Stimulated activated CD4-positive, alpha-beta T cell treated with anti-CD3 and anti-CD28 coated beads, Interleukin-1b, Interleukin-23, amount 100 ng/mL, for 24 hours (primary cell): Measurements from ENCODE around the gene GNA14.
"Not testable (repeated sequence)": the region's sequence is repeated elsewhere in the genome, so short reads cannot be mapped to it uniquely, and the experiment has no call there.

Experiments used
- DNase-seq, 4 experiments: peaks; one replicate each; pipeline ENCODE4 v3.0.0-alpha.2; 2020; ENCODE audit warnings: low read depth in 4 of 4, low spot score in 1 of 4

The GNA14 gene

DNA sequence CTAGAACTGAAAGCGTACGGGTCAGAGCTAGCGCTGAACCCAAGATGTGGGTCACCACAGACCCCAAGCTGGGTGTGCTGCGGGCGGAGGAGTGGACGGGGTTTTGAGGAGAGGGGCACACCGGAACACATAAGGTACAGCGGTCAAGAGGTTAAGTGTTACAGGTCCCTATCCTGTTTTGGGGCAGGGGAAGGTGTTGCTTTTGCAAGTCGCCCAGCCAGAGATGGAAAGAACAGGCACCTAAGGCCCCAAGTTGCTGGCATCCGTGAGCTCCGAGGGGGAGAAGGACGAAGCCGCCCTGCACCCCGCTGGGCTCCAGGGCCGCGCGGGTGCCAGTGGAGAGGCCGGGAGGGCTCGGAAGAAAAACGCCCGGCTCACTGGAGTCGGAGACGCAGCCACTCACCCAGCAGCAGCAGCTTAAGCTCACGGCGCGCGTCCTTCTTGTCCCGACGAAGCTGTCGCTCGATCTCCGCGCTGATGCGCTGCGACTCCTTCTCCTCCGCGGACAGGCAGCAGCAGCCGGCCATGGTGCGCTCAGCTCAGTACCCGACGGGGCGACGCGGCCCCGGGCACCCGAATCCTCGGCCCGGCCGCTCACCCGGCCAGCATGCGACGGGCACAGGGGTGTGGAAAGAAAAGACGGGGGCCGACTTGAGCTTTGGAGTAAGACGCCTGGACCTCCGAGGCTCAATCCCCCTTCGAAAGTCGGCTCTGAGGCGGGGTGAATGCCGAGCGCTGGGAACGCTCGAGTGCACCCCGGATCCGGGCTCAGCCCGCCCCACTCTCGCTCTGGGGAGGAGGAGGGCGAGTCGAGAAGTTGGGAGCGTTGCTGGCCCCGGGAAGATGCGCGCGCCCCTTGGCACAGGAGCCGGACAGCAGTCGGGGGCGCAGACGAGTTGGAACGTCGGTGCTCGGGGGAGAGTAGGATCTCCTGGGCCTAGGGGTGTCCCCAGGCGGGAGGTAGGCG, 572 bp downstream of the GNA14 start:
- no peak for DNase-seq

DNA sequence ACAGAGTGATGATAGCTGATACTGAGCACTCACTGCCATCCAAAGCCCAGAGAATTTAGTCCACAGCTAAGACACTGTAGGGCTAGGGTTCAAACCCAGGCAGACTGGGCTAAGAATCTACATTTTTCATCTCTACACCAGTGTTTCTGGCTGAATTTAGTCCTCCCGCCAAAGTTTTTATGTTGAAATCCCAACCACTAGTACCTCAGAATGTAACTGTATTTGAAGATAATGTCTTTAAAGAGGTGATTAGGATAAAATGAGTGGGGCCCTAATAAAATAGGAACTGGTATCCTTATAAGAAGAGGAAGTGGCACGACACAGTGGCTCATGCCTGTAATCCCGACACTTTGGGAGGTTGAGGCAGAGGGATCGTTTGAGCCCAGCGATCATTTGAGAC, 4.3 kb downstream of the GNA14 start:
- DNase-seq, result no peak

DNA sequence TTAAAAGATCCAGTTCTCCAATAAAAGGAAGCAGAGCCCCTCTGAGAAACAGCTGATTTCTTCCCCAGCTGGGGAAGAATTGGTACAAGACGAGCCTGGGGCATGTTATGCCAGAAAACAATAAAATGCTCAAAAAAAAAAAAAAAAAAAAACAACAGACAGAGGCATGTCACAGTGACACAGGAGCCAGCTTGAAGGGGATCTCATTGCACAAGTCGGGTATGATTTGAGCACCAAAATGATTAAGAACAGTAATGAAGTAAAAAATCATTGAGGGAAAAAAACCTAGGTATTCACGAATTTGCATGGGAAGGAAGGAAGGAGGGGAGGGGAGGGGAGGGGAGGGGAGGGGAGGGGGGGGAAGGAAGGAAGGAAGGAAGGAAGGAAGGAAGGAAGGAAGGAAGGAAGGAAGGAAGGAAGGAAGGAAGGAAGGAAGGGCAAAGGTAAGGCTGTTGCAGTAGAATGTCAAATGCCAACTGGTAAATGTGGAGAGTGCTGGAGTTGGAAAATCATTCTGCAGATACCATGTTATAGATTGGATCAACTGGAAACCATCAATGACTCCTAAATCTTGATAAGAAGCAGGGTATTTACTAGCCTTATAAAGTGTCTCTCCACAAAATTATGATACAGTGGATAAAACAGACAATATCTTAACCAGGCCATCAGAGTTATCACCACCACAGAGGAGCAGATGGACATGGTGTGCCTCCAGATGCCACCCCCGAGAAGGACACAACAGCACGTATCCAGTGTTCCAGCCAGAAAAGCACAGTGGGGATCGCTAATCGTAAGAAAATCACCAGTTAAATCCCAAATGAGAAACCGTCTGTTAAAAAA, 7.2 kb downstream of the GNA14 start:
- no peak for DNase-seq

DNA sequence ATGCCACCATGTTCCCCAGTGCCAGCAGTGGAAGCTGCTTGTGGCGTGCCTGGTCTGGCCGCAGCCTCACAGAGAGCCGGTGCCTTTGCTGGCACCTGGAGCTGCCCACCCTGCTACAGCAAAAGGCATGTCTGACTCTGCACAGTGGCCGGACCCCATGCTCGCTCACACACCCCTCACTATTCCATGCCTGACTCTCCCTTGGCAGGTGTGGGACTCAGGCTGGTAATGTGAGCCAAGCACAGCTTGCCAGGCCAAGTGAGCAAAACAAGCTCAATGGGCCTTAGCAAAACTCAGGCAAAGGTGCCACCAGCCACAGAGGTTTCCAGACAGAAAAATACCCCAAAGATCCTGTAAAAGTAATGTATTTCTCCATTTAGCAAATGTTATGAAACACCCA, 15.5 kb downstream of the GNA14 start:
- no peak for DNase-seq

DNA sequence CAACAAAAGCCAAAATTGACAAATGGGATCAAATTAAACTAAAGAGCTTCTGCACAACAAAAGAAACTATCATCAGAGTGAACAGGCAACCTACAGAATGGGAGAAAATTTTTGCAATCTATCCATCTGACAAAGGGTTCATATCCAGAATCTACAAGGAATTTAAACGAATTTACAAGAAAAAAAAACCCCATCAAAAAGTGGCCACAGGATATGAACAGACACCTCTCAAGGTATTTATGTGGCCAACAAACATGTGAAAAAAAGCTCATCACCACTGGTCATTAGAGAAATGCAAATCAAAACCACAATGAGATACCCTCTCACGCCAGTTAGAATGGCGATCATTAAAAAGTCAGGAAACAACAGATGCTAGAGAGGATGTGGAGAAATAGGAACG, 19.3 kb downstream of the GNA14 start:
- not testable (repeated sequence) for DNase-seq

DNA sequence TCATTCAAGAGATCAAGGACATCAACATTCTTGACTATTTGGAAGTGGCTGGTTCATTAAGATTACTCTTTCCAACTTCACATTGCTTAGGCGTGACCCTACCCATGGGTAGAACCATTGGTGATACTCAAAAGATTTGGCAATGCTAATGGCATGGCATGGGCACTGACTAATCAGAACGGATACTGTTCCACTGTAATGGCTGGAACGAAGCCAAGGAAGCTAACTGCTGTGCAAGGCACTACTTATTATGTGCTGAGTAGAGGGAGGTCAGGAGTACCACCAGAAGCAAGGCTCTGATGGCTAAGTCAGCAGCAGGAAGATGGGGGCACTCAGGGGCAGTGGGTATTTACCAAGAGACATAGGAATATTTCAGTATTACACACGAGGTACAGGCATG, 31.9 kb downstream of the GNA14 start:
- no peak for DNase-seq

DNA sequence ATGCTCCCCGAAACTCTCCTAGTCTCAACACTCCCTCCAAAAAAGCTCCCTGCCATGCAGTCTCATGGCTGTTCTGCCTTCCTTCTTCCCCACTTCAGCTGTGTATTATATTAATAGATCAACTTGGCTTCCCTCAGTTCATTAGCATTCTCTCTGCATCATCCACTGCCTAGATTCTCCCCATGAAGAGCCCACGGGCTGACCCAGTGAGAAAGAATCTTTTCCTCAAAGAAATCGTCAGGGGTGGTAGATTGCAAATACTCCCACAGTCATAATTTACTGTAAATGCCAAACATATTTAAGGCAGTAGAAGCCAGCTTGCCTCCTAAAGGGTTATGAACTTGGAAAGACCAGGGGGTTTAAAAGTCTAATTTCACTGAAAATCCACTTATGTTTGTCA, 33.5 kb downstream of the GNA14 start:
- DNase-seq, result no peak

DNA sequence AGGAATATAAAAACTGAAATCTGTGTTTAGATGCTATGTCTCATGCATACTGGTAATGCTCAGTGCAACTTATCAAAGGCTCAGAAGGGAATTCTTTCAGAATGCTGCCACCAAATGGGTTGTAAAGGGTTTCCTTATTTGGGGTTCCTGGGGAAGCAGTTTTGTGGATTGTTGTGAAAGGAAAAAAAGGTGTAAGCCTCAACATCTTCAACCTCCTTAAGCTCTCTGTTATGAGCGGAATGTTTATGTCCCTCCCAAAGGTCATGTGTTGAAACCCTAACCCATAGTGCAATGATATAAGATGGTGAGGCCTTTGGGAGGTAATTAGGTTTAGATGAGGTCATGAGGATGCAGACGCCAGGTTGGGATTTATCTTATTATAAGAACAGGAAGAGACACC, 41.6 kb downstream of the GNA14 start:
- DNase-seq, result no peak

DNA sequence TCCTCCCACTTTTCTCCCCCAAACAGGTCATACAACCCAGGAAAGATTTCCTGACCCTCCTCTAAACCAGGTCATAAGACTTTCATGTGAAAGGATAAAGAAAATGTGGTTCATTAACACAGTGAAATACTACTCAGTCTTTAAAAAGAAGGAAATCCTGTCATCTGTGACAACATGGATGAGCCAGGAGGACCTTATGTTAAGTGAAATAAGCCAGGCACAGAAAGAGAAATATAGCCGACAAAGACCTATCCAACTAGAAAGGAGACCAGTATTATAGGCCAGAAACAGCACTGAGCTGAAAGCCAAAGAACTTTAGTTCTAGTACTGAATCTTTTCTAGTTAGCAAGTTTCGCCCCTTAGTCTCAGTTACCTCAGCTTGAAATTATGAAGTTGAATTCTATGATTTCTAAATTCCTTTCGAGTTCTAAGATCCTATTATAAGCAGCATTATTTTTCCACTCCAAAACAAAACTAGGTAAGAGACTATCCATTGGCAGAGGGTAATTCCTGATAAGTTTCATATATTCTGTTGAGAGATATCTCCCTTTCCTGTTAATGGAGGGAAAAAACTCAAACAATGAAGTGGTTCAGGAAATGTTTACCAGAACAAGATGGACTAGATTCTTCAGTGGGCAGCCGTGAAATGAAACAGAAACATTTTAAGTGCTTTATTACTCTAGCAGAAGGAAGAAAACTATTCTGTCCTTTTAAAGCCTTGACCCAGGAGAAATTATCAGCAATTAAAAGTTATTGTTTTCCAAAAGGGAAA, 42.5 kb downstream of the GNA14 start:
- DNase-seq, result no peak

DNA sequence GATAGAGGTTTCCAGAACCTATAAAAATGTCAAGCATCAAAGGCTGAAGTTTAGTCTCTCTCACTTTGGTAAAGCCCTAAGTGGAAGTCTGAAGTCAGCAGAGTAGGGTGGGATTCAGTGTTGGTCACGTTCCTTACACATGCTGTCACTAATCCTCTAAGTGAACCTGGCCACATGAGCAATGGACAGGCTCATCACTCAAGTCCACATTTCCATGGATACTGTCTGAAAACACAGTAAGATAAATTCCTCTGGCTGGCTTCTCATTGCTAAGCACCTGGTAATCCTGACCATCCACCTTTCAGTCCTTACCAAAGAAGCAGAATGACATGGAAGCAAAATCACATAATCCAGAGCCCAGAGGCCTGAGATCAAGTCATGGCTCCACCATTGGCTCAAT, 43.8 kb downstream of the GNA14 start:
- DNase-seq, result no peak

DNA sequence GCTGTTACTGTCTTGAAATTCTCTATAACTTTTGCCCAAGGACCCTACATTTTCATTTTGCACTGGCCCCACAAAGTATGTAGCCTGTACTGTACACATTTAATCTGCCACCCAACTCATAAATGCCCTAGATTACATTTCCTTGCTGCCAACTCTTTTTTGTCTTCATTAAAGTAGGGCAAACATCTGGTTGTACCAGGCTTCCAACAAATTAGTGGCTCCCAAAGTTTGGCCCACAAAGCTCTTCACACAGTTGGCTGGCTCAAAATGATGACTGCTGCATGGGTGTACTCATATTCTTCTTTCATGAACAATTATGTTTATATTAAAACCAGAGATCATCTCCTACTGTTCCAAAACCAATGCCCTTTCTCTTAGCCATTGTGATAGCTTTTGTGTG, 45.3 kb downstream of the GNA14 start:
- no peak for DNase-seq

DNA sequence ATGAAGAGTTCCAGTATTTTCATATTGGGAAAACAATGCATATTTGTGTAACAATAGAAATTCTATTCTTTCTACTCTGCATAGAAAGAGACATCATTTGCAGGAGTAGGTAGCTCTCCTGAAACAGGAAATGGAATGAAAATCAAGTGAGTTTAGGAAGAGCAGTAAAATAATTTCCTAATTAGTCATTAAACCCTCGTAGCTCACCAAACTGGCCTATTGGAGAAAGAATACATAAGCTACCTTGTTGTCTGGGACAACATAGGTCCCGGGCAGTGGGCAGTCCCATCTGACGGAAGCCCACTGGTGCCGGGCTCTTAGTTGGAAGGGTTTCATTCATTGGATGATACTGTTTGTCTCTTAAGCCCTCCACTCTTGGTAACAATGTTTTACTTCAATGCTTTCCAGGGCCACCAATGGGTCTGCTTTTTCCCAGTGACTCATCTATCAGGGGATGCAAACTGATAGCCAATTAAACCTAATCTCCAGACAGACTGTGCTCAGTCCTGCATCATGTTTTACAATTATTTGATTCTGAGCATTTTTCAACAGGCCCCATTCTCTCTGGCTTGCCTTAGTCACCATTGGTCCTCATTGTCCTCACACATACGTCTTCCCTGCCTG, 46.5 kb downstream of the GNA14 start:
- DNase-seq, result no peak

DNA sequence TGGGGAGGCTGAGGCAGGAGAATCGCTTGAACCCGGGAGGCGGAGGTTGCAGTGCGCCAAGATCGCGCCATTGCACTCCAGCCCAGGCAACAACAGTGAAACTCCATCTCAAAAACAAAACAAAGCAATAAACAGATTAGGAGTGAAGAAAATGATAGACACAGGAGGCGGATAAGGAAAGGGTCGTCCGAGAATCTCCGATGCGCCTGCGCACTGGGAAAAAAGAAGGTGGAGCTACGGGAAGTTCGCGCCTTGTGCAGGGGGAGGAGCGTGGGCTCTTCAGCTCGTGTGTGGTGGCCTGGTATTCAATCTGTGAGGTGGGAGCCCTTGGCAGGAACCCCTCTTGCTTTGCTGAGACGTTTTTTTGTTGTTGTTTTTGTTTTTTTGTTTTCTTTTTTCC, 47.3 kb downstream of the GNA14 start:
- DNase-seq, result no peak

DNA sequence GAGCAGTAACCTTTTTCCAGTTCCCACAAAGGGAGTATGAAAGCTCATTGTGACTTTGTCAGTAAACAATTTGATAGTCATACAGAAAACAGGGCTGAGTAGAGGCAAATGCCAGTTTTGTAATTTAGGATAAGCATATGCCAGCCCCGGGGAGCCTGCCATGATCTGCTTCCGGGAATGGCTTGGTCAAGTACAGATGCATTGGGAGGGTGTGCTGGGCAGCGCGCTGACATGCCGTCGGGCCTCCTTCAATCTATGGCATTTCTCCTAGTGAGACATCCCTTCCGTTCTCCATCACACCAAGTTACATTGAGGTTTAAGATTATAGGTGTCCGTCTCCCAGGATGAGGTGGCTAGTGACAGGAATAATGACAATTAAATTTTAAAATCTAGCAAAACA, 48.6 kb downstream of the GNA14 start:
- DNase-seq, result no peak

DNA sequence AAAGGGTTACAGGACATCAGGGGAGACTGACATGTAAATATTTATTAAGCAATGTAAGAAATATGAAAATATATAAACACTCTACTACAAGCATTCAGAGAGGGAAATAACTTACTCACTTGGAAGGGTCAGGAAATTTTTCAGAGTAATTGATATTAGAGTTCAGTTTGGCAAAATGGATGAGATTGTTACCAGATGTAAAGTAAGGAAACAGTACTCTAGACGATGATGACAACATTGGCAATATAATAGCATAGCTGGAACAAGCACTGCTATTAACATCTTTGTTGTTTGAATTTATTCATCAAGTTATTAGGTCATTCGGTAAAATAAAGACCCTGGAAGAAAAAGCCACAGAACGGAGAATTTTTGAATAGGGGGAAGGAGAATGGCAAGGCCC, 49.1 kb downstream of the GNA14 start:
- DNase-seq, result no peak

DNA sequence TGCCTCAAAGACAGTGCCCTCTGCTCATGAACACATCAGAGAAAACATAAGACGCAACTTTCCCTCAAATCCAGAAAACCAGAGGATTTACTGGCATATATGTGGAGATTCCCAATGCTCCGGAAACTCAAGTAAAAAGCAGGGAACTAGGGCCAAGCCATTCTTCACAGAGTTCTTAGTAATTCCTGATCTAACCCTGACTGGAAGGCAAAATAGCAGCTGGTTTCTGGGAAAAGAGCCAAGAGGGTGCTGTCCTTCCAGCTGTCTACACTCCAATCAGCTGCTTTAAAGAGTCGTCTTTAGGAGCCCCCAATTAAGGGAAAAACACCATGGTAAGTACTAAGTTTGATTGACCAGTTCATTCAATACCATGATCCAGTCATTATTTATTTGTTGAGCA, 49.6 kb downstream of the GNA14 start:
- DNase-seq, result no peak

DNA sequence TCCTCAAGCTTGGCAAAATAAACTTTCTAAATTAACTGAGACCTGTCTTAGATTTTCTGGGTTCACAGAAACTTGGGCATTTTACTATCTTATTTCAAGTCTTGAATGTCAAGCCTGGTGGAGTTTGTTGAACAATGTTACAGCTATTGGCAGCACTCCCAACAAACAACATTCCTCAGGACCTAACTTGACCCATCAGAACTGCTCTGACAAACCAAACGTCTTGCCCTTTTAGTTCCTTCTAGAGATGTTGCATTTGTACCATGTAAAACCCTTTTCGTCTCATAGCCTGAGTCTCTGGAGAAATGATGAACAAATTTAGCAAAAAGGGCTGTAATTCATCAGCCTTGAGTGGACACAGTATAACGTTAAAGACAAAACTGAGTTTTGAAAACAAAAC, 51.1 kb downstream of the GNA14 start:
- no peak for DNase-seq

DNA sequence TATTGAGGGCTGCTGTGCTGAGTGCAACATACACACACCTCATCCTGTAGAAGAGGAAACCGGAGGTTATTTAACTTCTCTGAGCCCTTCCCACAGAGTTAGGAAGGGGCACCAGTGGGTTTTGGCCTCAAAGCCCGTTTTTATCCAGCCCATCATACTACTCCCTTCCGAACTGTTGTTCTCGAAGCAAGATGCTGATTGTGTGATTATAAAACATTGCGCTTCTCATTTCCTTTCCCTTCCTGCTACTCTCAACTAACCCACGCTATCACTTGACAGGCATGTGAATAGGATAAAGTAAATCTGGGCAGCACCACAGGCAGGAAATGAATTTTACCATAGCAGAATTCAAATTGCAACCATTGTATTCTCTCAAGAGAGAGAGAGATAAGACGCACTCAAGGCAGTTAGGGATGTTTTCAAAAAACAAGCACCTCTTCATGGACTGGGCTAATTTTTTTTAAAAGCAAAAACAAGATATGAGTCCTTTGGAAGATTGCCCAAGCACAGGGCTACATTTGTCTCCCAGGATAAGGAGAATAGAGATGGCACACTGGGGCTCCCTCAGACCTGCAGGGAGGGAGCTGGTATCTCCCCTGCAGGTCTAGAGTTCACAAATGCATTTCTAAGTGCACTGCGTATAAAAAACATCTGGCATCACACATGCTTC, 52.6 kb downstream of the GNA14 start:
- DNase-seq, result no peak

DNA sequence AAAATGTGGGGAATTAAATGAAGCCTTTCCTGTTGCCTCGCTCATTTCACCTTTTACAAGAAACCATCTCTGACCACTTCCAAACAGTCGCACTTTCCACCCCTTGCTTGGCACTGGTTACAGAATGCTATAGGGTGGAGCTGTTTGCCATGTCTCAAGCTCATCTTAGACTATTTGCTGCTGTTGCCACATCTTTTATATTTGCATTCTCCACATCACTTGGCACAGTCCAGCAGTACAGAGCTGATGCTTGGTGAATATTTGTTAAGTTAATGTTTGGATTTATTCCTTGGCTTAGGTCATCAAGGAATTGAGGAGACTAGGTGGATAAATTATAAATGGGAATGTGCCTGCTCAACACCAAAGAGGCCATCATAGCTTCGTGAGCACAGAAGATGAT, 53.2 kb downstream of the GNA14 start:
- no peak for DNase-seq

DNA sequence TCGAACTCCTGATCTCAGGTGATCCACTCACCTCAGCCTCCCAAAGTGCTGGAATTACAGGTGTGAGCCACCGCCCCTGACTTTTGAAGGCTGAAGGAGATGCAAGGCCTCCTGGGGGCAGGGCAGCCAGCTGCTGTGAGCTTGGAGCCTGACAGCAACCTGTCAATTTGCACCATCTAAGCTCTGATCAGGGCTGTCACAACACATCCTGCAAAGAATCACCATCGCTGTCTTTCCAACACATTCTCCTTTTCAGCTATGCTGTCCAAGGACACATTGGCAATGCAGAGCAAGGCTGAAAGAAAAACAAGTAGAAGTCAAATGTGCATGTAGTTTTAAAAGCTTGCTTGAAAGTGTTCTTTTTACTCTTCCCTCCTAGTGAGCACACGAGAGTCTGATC, 54.6 kb downstream of the GNA14 start:
- DNase-seq, result no peak

DNA sequence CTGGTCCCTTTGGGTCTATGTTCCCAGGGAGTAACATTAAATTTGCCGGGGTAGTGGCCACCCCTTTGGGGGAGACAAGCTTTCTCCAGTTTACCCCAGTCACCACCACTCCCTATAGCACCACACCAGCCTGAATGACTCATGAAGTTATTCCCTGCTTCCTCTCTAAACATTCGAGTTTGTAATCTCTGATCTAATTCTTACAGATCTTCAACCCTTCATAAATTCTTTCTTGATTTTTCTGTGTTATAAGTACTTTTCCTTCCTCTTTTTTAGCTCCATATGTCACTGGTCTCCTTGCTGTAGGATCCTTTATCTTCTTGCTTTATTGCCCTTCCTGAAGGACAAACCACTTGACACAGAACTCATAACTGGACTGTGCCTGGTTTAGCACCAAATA, 55.6 kb downstream of the GNA14 start:
- DNase-seq, result no peak
